Neural progenitor cell (in vitro differentiated cells): Measurements from ENCODE around the gene STPG3. TPM values are rescaled to one million over a fixed set of nuclear protein-coding genes. Genes with fewer than 3 reads are reported as not detected.

Experiments used
- DNase-seq: peaks from one replicate; pipeline ENCODE4 v3.0.0-alpha.2; 2016; ENCODE audit warnings: low spot score
- H2AFZ ChIP-seq: fragments of 200-600 bp; sonication (generic); replicated peaks from 2 replicates; pipeline ENCODE4 v1.6.1; 2016; ENCODE audit warnings: antibody characterized with exemption
- H3F3A ChIP-seq: fragments of 200-600 bp; sonication (generic); 2 replicates; pipeline ENCODE4 v1.6.1; 2016; ENCODE audit warnings: antibody characterized with exemption, low read depth
- H3K27ac ChIP-seq: fragments of 200-600 bp; sonication (generic); 2 replicates; pipeline ENCODE4 v1.5.1; 2016; ENCODE audit warnings: mild to moderate bottlenecking
- H3K27me3 ChIP-seq: fragments of 200-600 bp; sonication (generic); 2 replicates; pipeline ENCODE4 v1.6.1; 2016; ENCODE audit warnings: mild to moderate bottlenecking, moderate library complexity
- H3K36me3 ChIP-seq: fragments of 200-600 bp; sonication (generic); 2 replicates; pipeline ENCODE4 v1.5.1; 2016
- H3K4me1 ChIP-seq: fragments of 200-600 bp; sonication (generic); 2 replicates; pipeline ENCODE4 v1.6.1; 2016; ENCODE audit warnings: mixed run types
- H3K4me2 ChIP-seq: fragments of 200-600 bp; sonication (generic); 2 replicates; pipeline ENCODE4 v1.6.1; 2016
- H3K4me3 ChIP-seq: fragments of 200-600 bp; sonication (generic); 2 replicates; pipeline ENCODE4 v1.5.1; 2016
- H3K79me2 ChIP-seq: fragments of 200-600 bp; sonication (generic); 2 replicates; pipeline ENCODE4 v1.6.1; 2016; ENCODE audit warnings: low read depth
- H3K9ac ChIP-seq: fragments of 200-600 bp; sonication (generic); 2 replicates; pipeline ENCODE4 v1.6.1; 2016
- H3K9me3 ChIP-seq: fragments of 200-600 bp; sonication (generic); 2 replicates; pipeline ENCODE4 v1.5.1; 2016; ENCODE audit warnings: low read depth
- H4K20me1 ChIP-seq: fragments of 200-600 bp; sonication (generic); 2 replicates; pipeline ENCODE4 v1.6.1; 2016; ENCODE audit warnings: low read depth
- H3K27ac Mint-ChIP-seq: 3 replicates; pipeline ENCODE4 v1.8.0; 2021; ENCODE audit warnings: mixed read lengths
- H3K27me3 Mint-ChIP-seq: 2 replicates; pipeline ENCODE4 v1.8.0; 2022; ENCODE audit warnings: low read depth, mild to moderate bottlenecking, inconsistent platforms, moderate library complexity, mixed read lengths; ENCODE audit not compliant: insufficient read depth
- H3K36me3 Mint-ChIP-seq: 3 replicates; pipeline ENCODE4 v1.8.0; 2021; ENCODE audit warnings: mixed read lengths
- H3K4me1 Mint-ChIP-seq: 3 replicates; pipeline ENCODE4 v1.8.0; 2021; ENCODE audit warnings: mixed read lengths
- H3K4me3 Mint-ChIP-seq: 3 replicates; pipeline ENCODE4 v1.8.0; 2021; ENCODE audit warnings: mild to moderate bottlenecking, moderate library complexity, mixed read lengths
- H3K9me3 Mint-ChIP-seq: 3 replicates; pipeline ENCODE4 v1.8.0; 2020; ENCODE audit warnings: mixed read lengths
- EZH2 ChIP-seq: fragments of 200-600 bp; sonication (generic); IDR thresholded peaks from 2 replicates; pipeline ENCODE4 v1.6.1; 2017; ENCODE audit warnings: antibody characterized with exemption, mild to moderate bottlenecking, moderate library complexity
- EZH2phosphoT487 ChIP-seq: fragments of 200-600 bp; sonication (generic); IDR thresholded peaks from 2 replicates; pipeline ENCODE4 v1.6.1; 2017; ENCODE audit warnings: antibody characterized with exemption
- total RNA-seq: library from RNA; depleted of rRNA; stranded (reverse); fragments of >200 nt; gene quantifications from 2 replicates; pipeline ENCODE4 v1.2.3, GENCODE V29; 2015; ENCODE audit warnings: low replicate concordance
- TF ChIP-seq, protein P1 (sequence below): fragments of 200-600 bp; sonication (generic); IDR thresholded peaks from 2 replicates; pipeline ENCODE4 v1.5.1; 2017; ENCODE audit warnings: antibody characterized with exemption, mild to moderate bottlenecking

The STPG3 gene
- total RNA-seq, 1 donor from 2014 or later = not detected

DNA sequence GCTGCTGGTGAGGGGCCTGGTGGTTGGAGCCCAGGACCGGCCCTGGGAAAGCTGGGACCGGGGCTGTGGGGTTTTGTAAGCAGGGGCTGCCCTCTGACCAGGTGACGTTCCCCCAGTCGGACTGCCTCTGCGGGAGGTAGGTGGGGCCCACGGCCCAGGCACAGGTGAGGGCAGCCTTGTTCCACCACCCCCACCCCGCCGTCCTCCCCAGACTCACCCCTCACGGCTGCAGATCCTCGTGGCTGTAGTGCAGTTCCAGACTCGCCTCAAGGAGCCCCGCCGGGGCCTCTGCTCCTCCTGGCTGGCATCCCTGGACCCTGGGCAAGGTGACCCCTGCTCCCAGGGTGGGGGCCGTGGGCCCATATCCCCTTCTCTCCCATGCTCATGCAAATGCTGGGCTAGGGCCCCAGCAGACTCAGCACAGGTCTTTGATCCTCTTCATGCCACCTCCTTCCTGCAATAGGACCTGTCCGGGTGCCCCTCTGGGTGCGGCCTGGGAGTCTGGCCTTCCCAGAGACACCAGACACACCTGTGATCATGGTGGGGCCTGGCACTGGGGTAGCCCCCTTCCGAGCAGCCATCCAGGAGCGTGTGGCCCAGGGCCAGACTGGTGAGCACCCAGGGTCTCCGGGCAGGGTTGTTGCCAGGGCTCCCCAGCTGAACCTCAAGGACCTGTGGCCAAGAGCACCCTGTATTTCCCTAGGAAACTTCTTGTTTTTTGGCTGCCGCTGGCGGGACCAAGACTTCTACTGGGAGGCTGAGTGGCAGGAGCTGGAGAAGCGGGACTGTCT, 35.7 kb upstream of the STPG3 start:
- no peak overlapping the region for H2AFZ ChIP-seq
- H3K27ac Mint-ChIP-seq = no peak overlapping the region
- no peaks in the 10 kb centered on the region for H3F3A ChIP-seq
- no peaks in the 10 kb centered on the region for H3K36me3 ChIP-seq
- no peaks in the 10 kb centered on the region for H3K27me3 ChIP-seq
- no peak overlapping the region for H3K4me3 Mint-ChIP-seq
- H3K27me3 Mint-ChIP-seq = peaks cover 2% of the 10 kb centered on the region
- no peak overlapping the region for H3K9ac ChIP-seq
- no peak for DNase-seq
- peaks cover 7% of the 10 kb centered on the region for H4K20me1 ChIP-seq
- H3K4me3 ChIP-seq = no peak overlapping the region
- H3K79me2 ChIP-seq = no peaks in the 10 kb centered on the region
- H3K9me3 Mint-ChIP-seq = no peaks in the 10 kb centered on the region
- H3K4me2 ChIP-seq = no peak overlapping the region
- TF ChIP-seq, protein P1, sequence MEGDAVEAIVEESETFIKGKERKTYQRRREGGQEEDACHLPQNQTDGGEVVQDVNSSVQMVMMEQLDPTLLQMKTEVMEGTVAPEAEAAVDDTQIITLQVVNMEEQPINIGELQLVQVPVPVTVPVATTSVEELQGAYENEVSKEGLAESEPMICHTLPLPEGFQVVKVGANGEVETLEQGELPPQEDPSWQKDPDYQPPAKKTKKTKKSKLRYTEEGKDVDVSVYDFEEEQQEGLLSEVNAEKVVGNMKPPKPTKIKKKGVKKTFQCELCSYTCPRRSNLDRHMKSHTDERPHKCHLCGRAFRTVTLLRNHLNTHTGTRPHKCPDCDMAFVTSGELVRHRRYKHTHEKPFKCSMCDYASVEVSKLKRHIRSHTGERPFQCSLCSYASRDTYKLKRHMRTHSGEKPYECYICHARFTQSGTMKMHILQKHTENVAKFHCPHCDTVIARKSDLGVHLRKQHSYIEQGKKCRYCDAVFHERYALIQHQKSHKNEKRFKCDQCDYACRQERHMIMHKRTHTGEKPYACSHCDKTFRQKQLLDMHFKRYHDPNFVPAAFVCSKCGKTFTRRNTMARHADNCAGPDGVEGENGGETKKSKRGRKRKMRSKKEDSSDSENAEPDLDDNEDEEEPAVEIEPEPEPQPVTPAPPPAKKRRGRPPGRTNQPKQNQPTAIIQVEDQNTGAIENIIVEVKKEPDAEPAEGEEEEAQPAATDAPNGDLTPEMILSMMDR = no peak
- no peak for TF ChIP-seq EZH2phosphoT487
- TF ChIP-seq EZH2 = no peak
- no peaks in the 10 kb centered on the region for H3K4me1 ChIP-seq
- no peaks in the 10 kb centered on the region for H3K4me1 Mint-ChIP-seq
- no peaks in the 10 kb centered on the region for H3K9me3 ChIP-seq
- peaks cover 5% of the 10 kb centered on the region for H3K36me3 Mint-ChIP-seq
- H3K27ac ChIP-seq = no peak overlapping the region

DNA sequence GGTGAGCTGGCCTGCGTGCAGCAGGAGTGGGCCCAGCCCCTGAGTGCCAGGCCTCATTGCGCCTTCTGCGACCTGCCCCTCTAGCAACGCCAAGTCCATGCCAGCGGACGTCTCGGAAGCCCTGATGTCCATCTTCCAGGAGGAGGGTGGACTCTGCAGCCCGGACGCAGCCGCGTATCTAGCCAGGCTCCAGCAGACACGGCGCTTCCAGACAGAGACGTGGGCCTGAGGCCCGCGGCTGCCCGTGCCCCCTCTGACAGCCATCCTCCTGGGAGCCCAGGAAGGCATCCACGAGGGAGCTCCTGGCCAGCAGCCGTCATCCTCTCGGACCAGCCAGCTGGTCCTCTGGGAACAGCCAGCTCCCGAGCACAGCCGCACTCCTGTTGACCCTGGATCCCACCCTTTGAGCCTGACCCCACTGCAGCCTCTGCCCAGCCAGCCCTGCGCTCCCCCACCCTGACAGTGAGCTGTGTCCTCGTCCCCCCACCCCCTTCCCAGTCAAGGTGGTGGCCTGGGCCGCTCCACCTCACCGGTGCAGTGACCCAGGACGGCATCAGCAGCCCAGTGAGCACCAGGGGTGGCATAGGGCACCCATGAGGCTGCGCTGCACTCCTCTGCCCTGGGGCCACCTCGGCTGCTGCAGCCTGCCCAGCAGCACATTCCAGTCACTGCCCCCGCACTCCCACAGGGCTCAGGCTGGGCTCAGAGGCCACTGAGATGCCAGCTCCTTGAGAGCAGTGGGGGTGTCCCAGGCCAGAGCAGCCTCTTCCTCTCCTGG, 34.7 kb upstream of the STPG3 start:
- H3K9me3 ChIP-seq = no peaks in the 10 kb centered on the region
- H2AFZ ChIP-seq = no peak overlapping the region
- H3K4me3 ChIP-seq = no peak overlapping the region
- peaks cover 2% of the 10 kb centered on the region for H3K27me3 Mint-ChIP-seq
- H3K9ac ChIP-seq = no peak overlapping the region
- H3K9me3 Mint-ChIP-seq = no peaks in the 10 kb centered on the region
- peaks cover 3% of the 10 kb centered on the region for H3K36me3 Mint-ChIP-seq
- H4K20me1 ChIP-seq = peaks cover 7% of the 10 kb centered on the region
- H3K36me3 ChIP-seq = no peaks in the 10 kb centered on the region
- peaks cover 9% of the 10 kb centered on the region for H3K27me3 ChIP-seq
- H3K4me1 ChIP-seq = peaks cover 1% of the 10 kb centered on the region
- TF ChIP-seq, protein P1 = no peak
- TF ChIP-seq EZH2phosphoT487 = no peak
- no peak for TF ChIP-seq EZH2
- H3K27ac Mint-ChIP-seq = no peak overlapping the region
- H3K79me2 ChIP-seq = no peaks in the 10 kb centered on the region
- DNase-seq = no peak
- H3F3A ChIP-seq = no peaks in the 10 kb centered on the region
- no peak overlapping the region for H3K4me3 Mint-ChIP-seq
- no peak overlapping the region for H3K27ac ChIP-seq
- no peak overlapping the region for H3K4me2 ChIP-seq
- no peaks in the 10 kb centered on the region for H3K4me1 Mint-ChIP-seq

- Histone ChIP-seq H2AFZ (no peak overlapping the region), H3K9ac (no peak overlapping the region), H3K36me3 (no peaks in the 10 kb centered on the region), H3K4me1 (peaks cover 7% of the 10 kb centered on the region), H3K4me2 (no peak overlapping the region), H3K4me3 (no peak overlapping the region), H4K20me1 (peaks cover 7% of the 10 kb centered on the region), H3F3A (peaks cover 4% of the 10 kb centered on the region), H3K27me3 (peaks cover 18% of the 10 kb centered on the region), H3K79me2 (no peaks in the 10 kb centered on the region), H3K9me3 (no peaks in the 10 kb centered on the region), H3K27ac (no peak overlapping the region)
- Mint-ChIP-seq H3K27me3 (peaks cover 2% of the 10 kb centered on the region), H3K4me3 (peak overlapping the region; percentile 60), H3K27ac (no peak overlapping the region), H3K4me1 (no peaks in the 10 kb centered on the region), H3K36me3 (peaks cover 3% of the 10 kb centered on the region), H3K9me3 (no peaks in the 10 kb centered on the region)
- no peak for TF ChIP-seq EZH2phosphoT487
- TF ChIP-seq EZH2 = no peak
- TF ChIP-seq, protein P1 = no peak
- DNase-seq = peak; percentile 60
Measured at GRCh38 chr9:137217276-137218211, 33.5 kb upstream of the STPG3 start.
